BLaER1 (cell line): ENCODE measurements around the gene MCF2L2.
A peak's percentile ranks its signal among the peaks of the same experiment; 100 is the strongest.
"Not testable (repeated sequence)": the region's sequence is repeated elsewhere in the genome, so short reads cannot be mapped to it uniquely, and the experiment has no call there.

Source experiments
- H3K27ac ChIP-seq: shearing (Covaris generic); formaldehyde crosslinking; 2 replicates; pipeline ENCODE4 v1.8.1; 2022
- H3K27me3 ChIP-seq: shearing (Covaris generic); formaldehyde crosslinking; 2 replicates; pipeline ENCODE4 v1.8.1; 2022
- H3K36me3 ChIP-seq: shearing (Covaris generic); formaldehyde crosslinking; 2 replicates; pipeline ENCODE4 v1.8.1; 2022
- H3K4me1 ChIP-seq: shearing (Covaris generic); formaldehyde crosslinking; 2 replicates; pipeline ENCODE4 v1.8.1; 2022
- H3K4me2 ChIP-seq: shearing (Covaris generic); formaldehyde crosslinking; 2 replicates; pipeline ENCODE4 v1.8.1; 2022
- H3K4me3 ChIP-seq: shearing (Covaris generic); formaldehyde crosslinking; 2 replicates; pipeline ENCODE4 v1.8.1; 2022
- H3K9ac ChIP-seq: shearing (Covaris generic); formaldehyde crosslinking; 2 replicates; pipeline ENCODE4 v1.8.1; 2022
- H3K9me3 ChIP-seq: shearing (Covaris generic); formaldehyde crosslinking; 2 replicates; pipeline ENCODE4 v1.8.1; 2022
- H4K20me1 ChIP-seq: shearing (Covaris generic); formaldehyde crosslinking; 2 replicates; pipeline ENCODE4 v1.8.1; 2022
- Cebpa-rat ChIP-seq: shearing (Covaris generic); IDR thresholded peaks from 2 replicates; pipeline ENCODE4 v1.8.1; 2022

MCF2L2 gene

GRCh38 chr3:183430325-183430957 lies 2.0 kb upstream of the MCF2L2 start:
- Histone ChIP-seq H3K4me3 (no peak overlapping the region), H3K9ac (no peak overlapping the region), H3K4me2 (no peak overlapping the region), H3K36me3 (no peaks in the 10 kb centered on the region), H3K27ac (no peak overlapping the region), H3K4me1 (peaks cover 24% of the 10 kb centered on the region), H3K27me3 (peaks cover 6% of the 10 kb centered on the region; the same call in 1 of the 2 replicates), H3K9me3 (no peaks in the 10 kb centered on the region), H4K20me1 (no peaks in the 10 kb centered on the region)
- TF ChIP-seq Cebpa-rat, result no peak

- no peaks in the 10 kb centered on the region for H3K9me3 ChIP-seq
- H3K36me3 ChIP-seq, result no peaks in the 10 kb centered on the region
- no peaks in the 10 kb centered on the region for H4K20me1 ChIP-seq
- H3K4me3 ChIP-seq, result peak overlapping the region; percentile 93
- H3K4me1 ChIP-seq, result peaks cover 24% of the 10 kb centered on the region
- H3K4me2 ChIP-seq, result peak overlapping the region; percentile 95
- peak overlapping the region; percentile 56 for H3K27ac ChIP-seq
- H3K9ac ChIP-seq, result peak overlapping the region; percentile 74
- TF ChIP-seq Cebpa-rat, result no peak
- peaks cover 6% of the 10 kb centered on the region; the same call in 1 of the 2 replicates for H3K27me3 ChIP-seq
Observed at GRCh38 chr3:183427876-183428446, 458 bp downstream of the MCF2L2 start.

GRCh38 chr3:183427196-183427875 lies 1.1 kb downstream of the MCF2L2 start:
- Histone ChIP-seq H3K27ac (peak overlapping the region; percentile 56), H3K36me3 (no peaks in the 10 kb centered on the region), H4K20me1 (no peaks in the 10 kb centered on the region), H3K9ac (peak overlapping the region; percentile 74), H3K4me2 (peak overlapping the region; percentile 95), H3K9me3 (peaks cover 4% of the 10 kb centered on the region; the same call in 1 of the 2 replicates), H3K4me3 (peak overlapping the region; percentile 93), H3K27me3 (peaks cover 6% of the 10 kb centered on the region; the same call in 1 of the 2 replicates), H3K4me1 (peaks cover 24% of the 10 kb centered on the region)
- no peak for TF ChIP-seq Cebpa-rat

GRCh38 chr3:183418807-183419206 lies 9.6 kb downstream of the MCF2L2 start:
- not testable (repeated sequence) for H3K27ac ChIP-seq, H3K4me1 ChIP-seq, H3K4me2 ChIP-seq, H3K9ac ChIP-seq, H4K20me1 ChIP-seq, H3K27me3 ChIP-seq
- peaks cover 23% of the 10 kb centered on the region; the same call in 1 of the 2 replicates for H3K36me3 ChIP-seq
- peaks cover 62% of the 10 kb centered on the region for H3K9me3 ChIP-seq
- H3K4me3 ChIP-seq, result peak overlapping the region; percentile 19; the same call in 1 of the 2 replicates

GRCh38 chr3:183411216-183411922 lies 17.1 kb downstream of the MCF2L2 start:
- Histone ChIP-seq H3K4me2 (no peak overlapping the region), H3K36me3 (no peaks in the 10 kb centered on the region), H3K4me1 (no peaks in the 10 kb centered on the region), H4K20me1 (no peaks in the 10 kb centered on the region), H3K4me3 (no peak overlapping the region), H3K9ac (no peak overlapping the region), H3K27me3 (no peaks in the 10 kb centered on the region), H3K9me3 (no peaks in the 10 kb centered on the region), H3K27ac (no peak overlapping the region)
- no peak for TF ChIP-seq Cebpa-rat

GRCh38 chr3:183410759-183411158 lies 17.7 kb downstream of the MCF2L2 start:
- Histone ChIP-seq H3K36me3 (no peaks in the 10 kb centered on the region), H3K9ac (no peak overlapping the region), H3K27me3 (no peaks in the 10 kb centered on the region), H3K27ac (no peak overlapping the region), H3K4me2 (no peak overlapping the region), H3K9me3 (no peaks in the 10 kb centered on the region), H3K4me1 (no peaks in the 10 kb centered on the region), H4K20me1 (no peaks in the 10 kb centered on the region), H3K4me3 (no peak overlapping the region)
- no peak for TF ChIP-seq Cebpa-rat

GRCh38 chr3:183410280-183410679 lies 18.1 kb downstream of the MCF2L2 start:
- Histone ChIP-seq H3K36me3 (no peaks in the 10 kb centered on the region), H3K27me3 (no peaks in the 10 kb centered on the region), H3K27ac (no peak overlapping the region), H3K4me2 (no peak overlapping the region), H3K9ac (no peak overlapping the region), H3K9me3 (no peaks in the 10 kb centered on the region), H3K4me3 (no peak overlapping the region), H3K4me1 (no peaks in the 10 kb centered on the region), H4K20me1 (no peaks in the 10 kb centered on the region)
- no peak for TF ChIP-seq Cebpa-rat

GRCh38 chr3:183409219-183409618 lies 19.2 kb downstream of the MCF2L2 start:
- no peak for TF ChIP-seq Cebpa-rat
- Histone ChIP-seq H3K27me3 (no peaks in the 10 kb centered on the region), H4K20me1 (no peaks in the 10 kb centered on the region), H3K9me3 (no peaks in the 10 kb centered on the region), H3K36me3 (no peaks in the 10 kb centered on the region), H3K27ac (no peak overlapping the region), H3K4me3 (no peak overlapping the region), H3K9ac (no peak overlapping the region), H3K4me2 (no peak overlapping the region), H3K4me1 (no peaks in the 10 kb centered on the region)

- H3K9ac ChIP-seq, result no peak overlapping the region
- H3K4me2 ChIP-seq, result no peak overlapping the region
- no peak overlapping the region for H3K27ac ChIP-seq
- no peaks in the 10 kb centered on the region for H3K4me1 ChIP-seq
- no peaks in the 10 kb centered on the region for H4K20me1 ChIP-seq
- TF ChIP-seq Cebpa-rat, result no peak
- H3K4me3 ChIP-seq, result no peak overlapping the region
- H3K27me3 ChIP-seq, result no peaks in the 10 kb centered on the region
- no peaks in the 10 kb centered on the region for H3K36me3 ChIP-seq
- H3K9me3 ChIP-seq, result no peaks in the 10 kb centered on the region
Observed at GRCh38 chr3:183401678-183402077, 26.7 kb downstream of the MCF2L2 start.

GRCh38 chr3:183400352-183400751 lies 28.1 kb downstream of the MCF2L2 start:
- no peak overlapping the region for H3K27ac ChIP-seq
- no peak overlapping the region for H3K4me2 ChIP-seq
- H3K4me1 ChIP-seq, result no peaks in the 10 kb centered on the region
- no peak overlapping the region for H3K4me3 ChIP-seq
- no peaks in the 10 kb centered on the region for H4K20me1 ChIP-seq
- H3K9me3 ChIP-seq, result no peaks in the 10 kb centered on the region
- no peak overlapping the region for H3K9ac ChIP-seq
- H3K27me3 ChIP-seq, result no peaks in the 10 kb centered on the region
- H3K36me3 ChIP-seq, result no peaks in the 10 kb centered on the region
- no peak for TF ChIP-seq Cebpa-rat
